PC-3 (cell line): ENCODE measurements around the gene CCDC13.

Source experiments
- CTCF ChIP-seq: fragments of 300-600 bp; sonication (generic); conservative IDR thresholded peaks from 2 replicates; pipeline ENCODE4 v1.5.1; 2017; ENCODE audit warnings: antibody characterized with exemption, low read depth, mild to moderate bottlenecking, low read length
- EZH2phosphoT487 ChIP-seq: fragments of 300-600 bp; sonication (generic); IDR thresholded peaks from 2 replicates; pipeline ENCODE4 v1.6.1; 2018; ENCODE audit warnings: mild to moderate bottlenecking, antibody characterized with exemption, low read length, borderline replicate concordance

- TF ChIP-seq CTCF (no peak), EZH2phosphoT487 (no peak)
These were observed 49.8 kb upstream of the CCDC13 start for GRCh38 chr3:42822828-42823227.
